K562 (cell line): ENCODE measurements around the gene SLC6A1.

ENCODE experiments used
- ADNP ChIP-seq: fragments of 200-800 bp; sonication (Bioruptor generic); IDR thresholded peaks from 2 replicates; pipeline ENCODE4 v1.6.1; 2016; ENCODE audit warnings: missing genetic modification characterization, missing compliant biosample characterization
- BMI1 ChIP-seq: fragments of 150-350 bp; IDR thresholded peaks from 2 replicates; pipeline ENCODE4 v1.6.1; 2014; ENCODE audit warnings: low read length
- HNRNPL ChIP-seq: fragments of 200-400 bp; formaldehyde crosslinking; IDR thresholded peaks from 2 replicates; pipeline ENCODE4 v1.6.1; 2017; ENCODE audit warnings: low read depth, mild to moderate bottlenecking, low read length
- MAZ ChIP-seq, 2 experiments: fragments of 450-650 bp in 1 of 2; sonication (generic) in 1 of 2; formaldehyde crosslinking; IDR thresholded peaks in 1 of 2; conservative IDR thresholded peaks in 1 of 2; 2 replicates each; pipeline versions ENCODE4 v1.4.0 to v1.5.0; 2020; ENCODE audit warnings: mild to moderate bottlenecking in 1 of 2, missing genetic modification reagents in 1 of 2
- SIN3A ChIP-seq, 2 experiments: fragments of 150-350 bp in 1 of 2; IDR thresholded peaks; 2 replicates each; pipeline ENCODE4 v1.6.1; 2011 to 2016; ENCODE audit warnings: borderline replicate concordance in 2 of 2, low read depth in 2 of 2, low read length in 2 of 2, mild to moderate bottlenecking in 2 of 2, moderate library complexity in 2 of 2; ENCODE audit not compliant: control insufficient read depth in 1 of 2
- SIX5 ChIP-seq, 2 experiments: IDR thresholded peaks; 2 replicates each; pipeline ENCODE4 v1.6.1; 2011; ENCODE audit warnings: low read length in 2 of 2, borderline replicate concordance in 1 of 2, low read depth in 1 of 2, mild to moderate bottlenecking in 1 of 2, moderate library complexity in 1 of 2; ENCODE audit not compliant: insufficient read depth in 1 of 2
- TAF1 ChIP-seq: IDR thresholded peaks from 2 replicates; pipeline ENCODE4 v1.6.1; 2011; ENCODE audit warnings: mild to moderate bottlenecking, low read length, moderate library complexity; ENCODE audit not compliant: insufficient read depth, control insufficient read depth, severe bottlenecking; ENCODE audit errors: extremely low read depth
- ZNF175 ChIP-seq: fragments of 200-800 bp; sonication (Bioruptor generic); IDR thresholded peaks from 2 replicates; pipeline ENCODE4 v1.6.1; 2016; ENCODE audit warnings: low read depth, mild to moderate bottlenecking, missing genetic modification characterization, missing compliant biosample characterization
- ZNF766 ChIP-seq: fragments of 200-800 bp; sonication (Bioruptor generic); conservative IDR thresholded peaks from 2 replicates; pipeline ENCODE4 v1.6.1; 2016; ENCODE audit warnings: missing genetic modification characterization, missing compliant biosample characterization
- TF ChIP-seq, protein P1 (sequence below), 3 experiments: IDR thresholded peaks in 2 of 3; conservative IDR thresholded peaks in 1 of 3; 2 replicates each; pipeline ENCODE4 v1.5.1; 2011 to 2012; ENCODE audit warnings: low read length in 3 of 3, mild to moderate bottlenecking in 3 of 3, control low read depth in 2 of 3, improper control_type of control experiment in 1 of 3, inconsistent platforms in 1 of 3, low read depth in 1 of 3, mixed read lengths in 1 of 3, moderate library complexity in 1 of 3; ENCODE audit not compliant: insufficient read depth in 2 of 3
- TF ChIP-seq, protein P2 (sequence below): sonication (generic); formaldehyde crosslinking; IDR thresholded peaks from 2 replicates; pipeline ENCODE4 v1.8.1; 2022; ENCODE audit warnings: missing genetic modification reagents
- TF ChIP-seq, protein P3 (sequence below), 2 experiments: IDR thresholded peaks; 2 replicates each; pipeline ENCODE4 v1.6.1; 2012; ENCODE audit warnings: improper control_type of control experiment in 2 of 2, low read depth in 2 of 2, low read length in 2 of 2, borderline replicate concordance in 1 of 2
- TF ChIP-seq, protein P4 (sequence below): sonication (generic); formaldehyde crosslinking; IDR thresholded peaks from 2 replicates; pipeline ENCODE4 v1.8.0; 2022; ENCODE audit warnings: mild to moderate bottlenecking, missing genetic modification reagents

DNA sequence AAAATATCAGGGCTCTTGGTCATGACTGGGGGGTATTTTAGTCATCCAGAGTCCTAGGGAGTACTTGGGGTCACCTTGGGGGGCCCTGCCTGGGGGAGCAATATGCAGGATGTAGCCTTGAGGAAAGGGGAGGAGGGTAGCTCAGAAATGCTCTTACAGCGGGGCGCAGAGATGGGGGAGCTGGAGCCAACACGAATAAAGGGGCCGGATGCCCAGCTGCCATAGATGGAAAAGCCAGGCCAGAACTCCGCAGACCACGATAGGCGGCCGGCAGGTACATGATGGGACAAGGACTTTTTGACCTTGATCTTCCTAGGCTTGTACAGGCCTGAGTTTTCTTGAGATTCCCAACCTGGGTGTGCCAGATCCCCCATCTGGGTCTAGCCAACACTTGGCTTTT is 47.7 kb upstream of the SLC6A1 start:
- no peak for TF ChIP-seq HNRNPL
- TF ChIP-seq SIX5 (IDR thresholded peaks at IDR 0.05; ENCODE audit: borderline replicate concordance in 1 of 2, insufficient read depth in 1 of 2, low read depth in 1 of 2, low read length in 2 of 2): no peak
- TF ChIP-seq, protein P1, sequence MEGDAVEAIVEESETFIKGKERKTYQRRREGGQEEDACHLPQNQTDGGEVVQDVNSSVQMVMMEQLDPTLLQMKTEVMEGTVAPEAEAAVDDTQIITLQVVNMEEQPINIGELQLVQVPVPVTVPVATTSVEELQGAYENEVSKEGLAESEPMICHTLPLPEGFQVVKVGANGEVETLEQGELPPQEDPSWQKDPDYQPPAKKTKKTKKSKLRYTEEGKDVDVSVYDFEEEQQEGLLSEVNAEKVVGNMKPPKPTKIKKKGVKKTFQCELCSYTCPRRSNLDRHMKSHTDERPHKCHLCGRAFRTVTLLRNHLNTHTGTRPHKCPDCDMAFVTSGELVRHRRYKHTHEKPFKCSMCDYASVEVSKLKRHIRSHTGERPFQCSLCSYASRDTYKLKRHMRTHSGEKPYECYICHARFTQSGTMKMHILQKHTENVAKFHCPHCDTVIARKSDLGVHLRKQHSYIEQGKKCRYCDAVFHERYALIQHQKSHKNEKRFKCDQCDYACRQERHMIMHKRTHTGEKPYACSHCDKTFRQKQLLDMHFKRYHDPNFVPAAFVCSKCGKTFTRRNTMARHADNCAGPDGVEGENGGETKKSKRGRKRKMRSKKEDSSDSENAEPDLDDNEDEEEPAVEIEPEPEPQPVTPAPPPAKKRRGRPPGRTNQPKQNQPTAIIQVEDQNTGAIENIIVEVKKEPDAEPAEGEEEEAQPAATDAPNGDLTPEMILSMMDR (IDR thresholded peaks at IDR 0.05 in 2 of 3, conservative IDR thresholded peaks at IDR 0.05 in 1 of 3; ENCODE audit: insufficient read depth in 2 of 3, low read depth in 1 of 3, low read length in 3 of 3): no peak
- TF ChIP-seq, protein P2, sequence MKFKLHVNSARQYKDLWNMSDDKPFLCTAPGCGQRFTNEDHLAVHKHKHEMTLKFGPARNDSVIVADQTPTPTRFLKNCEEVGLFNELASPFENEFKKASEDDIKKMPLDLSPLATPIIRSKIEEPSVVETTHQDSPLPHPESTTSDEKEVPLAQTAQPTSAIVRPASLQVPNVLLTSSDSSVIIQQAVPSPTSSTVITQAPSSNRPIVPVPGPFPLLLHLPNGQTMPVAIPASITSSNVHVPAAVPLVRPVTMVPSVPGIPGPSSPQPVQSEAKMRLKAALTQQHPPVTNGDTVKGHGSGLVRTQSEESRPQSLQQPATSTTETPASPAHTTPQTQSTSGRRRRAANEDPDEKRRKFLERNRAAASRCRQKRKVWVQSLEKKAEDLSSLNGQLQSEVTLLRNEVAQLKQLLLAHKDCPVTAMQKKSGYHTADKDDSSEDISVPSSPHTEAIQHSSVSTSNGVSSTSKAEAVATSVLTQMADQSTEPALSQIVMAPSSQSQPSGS (CRISPR knock-in tag): no peak
- TF ChIP-seq SIN3A (IDR thresholded peaks at IDR 0.05; ENCODE audit: borderline replicate concordance in 2 of 2, control insufficient read depth in 1 of 2, low read depth in 2 of 2, low read length in 2 of 2): no peak
- TF ChIP-seq MAZ (CRISPR knock-in tag; conservative IDR thresholded peaks at IDR 0.05 in 1 of 2, IDR thresholded peaks at IDR 0.05 in 1 of 2): no peak
- TF ChIP-seq, protein P3, sequence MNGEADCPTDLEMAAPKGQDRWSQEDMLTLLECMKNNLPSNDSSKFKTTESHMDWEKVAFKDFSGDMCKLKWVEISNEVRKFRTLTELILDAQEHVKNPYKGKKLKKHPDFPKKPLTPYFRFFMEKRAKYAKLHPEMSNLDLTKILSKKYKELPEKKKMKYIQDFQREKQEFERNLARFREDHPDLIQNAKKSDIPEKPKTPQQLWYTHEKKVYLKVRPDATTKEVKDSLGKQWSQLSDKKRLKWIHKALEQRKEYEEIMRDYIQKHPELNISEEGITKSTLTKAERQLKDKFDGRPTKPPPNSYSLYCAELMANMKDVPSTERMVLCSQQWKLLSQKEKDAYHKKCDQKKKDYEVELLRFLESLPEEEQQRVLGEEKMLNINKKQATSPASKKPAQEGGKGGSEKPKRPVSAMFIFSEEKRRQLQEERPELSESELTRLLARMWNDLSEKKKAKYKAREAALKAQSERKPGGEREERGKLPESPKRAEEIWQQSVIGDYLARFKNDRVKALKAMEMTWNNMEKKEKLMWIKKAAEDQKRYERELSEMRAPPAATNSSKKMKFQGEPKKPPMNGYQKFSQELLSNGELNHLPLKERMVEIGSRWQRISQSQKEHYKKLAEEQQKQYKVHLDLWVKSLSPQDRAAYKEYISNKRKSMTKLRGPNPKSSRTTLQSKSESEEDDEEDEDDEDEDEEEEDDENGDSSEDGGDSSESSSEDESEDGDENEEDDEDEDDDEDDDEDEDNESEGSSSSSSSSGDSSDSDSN (IDR thresholded peaks at IDR 0.05; ENCODE audit: borderline replicate concordance in 1 of 2, low read depth in 2 of 2, low read length in 2 of 2): no peak
- no peak for TF ChIP-seq ZNF766 (CRISPR knock-in tag)
- TF ChIP-seq TAF1: no peak
- TF ChIP-seq BMI1: no peak
- TF ChIP-seq, protein P4, sequence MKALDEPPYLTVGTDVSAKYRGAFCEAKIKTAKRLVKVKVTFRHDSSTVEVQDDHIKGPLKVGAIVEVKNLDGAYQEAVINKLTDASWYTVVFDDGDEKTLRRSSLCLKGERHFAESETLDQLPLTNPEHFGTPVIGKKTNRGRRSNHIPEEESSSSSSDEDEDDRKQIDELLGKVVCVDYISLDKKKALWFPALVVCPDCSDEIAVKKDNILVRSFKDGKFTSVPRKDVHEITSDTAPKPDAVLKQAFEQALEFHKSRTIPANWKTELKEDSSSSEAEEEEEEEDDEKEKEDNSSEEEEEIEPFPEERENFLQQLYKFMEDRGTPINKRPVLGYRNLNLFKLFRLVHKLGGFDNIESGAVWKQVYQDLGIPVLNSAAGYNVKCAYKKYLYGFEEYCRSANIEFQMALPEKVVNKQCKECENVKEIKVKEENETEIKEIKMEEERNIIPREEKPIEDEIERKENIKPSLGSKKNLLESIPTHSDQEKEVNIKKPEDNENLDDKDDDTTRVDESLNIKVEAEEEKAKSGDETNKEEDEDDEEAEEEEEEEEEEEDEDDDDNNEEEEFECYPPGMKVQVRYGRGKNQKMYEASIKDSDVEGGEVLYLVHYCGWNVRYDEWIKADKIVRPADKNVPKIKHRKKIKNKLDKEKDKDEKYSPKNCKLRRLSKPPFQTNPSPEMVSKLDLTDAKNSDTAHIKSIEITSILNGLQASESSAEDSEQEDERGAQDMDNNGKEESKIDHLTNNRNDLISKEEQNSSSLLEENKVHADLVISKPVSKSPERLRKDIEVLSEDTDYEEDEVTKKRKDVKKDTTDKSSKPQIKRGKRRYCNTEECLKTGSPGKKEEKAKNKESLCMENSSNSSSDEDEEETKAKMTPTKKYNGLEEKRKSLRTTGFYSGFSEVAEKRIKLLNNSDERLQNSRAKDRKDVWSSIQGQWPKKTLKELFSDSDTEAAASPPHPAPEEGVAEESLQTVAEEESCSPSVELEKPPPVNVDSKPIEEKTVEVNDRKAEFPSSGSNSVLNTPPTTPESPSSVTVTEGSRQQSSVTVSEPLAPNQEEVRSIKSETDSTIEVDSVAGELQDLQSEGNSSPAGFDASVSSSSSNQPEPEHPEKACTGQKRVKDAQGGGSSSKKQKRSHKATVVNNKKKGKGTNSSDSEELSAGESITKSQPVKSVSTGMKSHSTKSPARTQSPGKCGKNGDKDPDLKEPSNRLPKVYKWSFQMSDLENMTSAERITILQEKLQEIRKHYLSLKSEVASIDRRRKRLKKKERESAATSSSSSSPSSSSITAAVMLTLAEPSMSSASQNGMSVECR: no peak
- no peak for TF ChIP-seq ZNF175
- no peak for TF ChIP-seq ADNP (tag)
